Neutrophil (primary cell): ENCODE data around the gene RAB18.
"Not testable (repeated sequence)": the region's sequence is repeated elsewhere in the genome, so short reads cannot be mapped to it uniquely, and the experiment has no call there.

ENCODE experiments used
- H3K27ac ChIP-seq: fragments of 200-600 bp; sonication (generic); 2 replicates; pipeline ENCODE4 v1.5.1; 2016; ENCODE audit warnings: mild to moderate bottlenecking, moderate library complexity
- H3K27me3 ChIP-seq: fragments of 200-600 bp; sonication (generic); 2 replicates; pipeline ENCODE4 v1.6.0; 2016; ENCODE audit warnings: mild to moderate bottlenecking
- H3K36me3 ChIP-seq: fragments of 200-600 bp; sonication (generic); 2 replicates; pipeline ENCODE4 v1.5.1; 2017
- H3K4me1 ChIP-seq, 2 experiments: fragments of 200-600 bp in 1 of 2; sonication (generic) in 1 of 2; 1 replicate in 1 of 2; 2 replicates in 1 of 2; pipeline versions ENCODE4 v1.5.1 to v1.6.1; 2013 to 2016; ENCODE audit warnings: low read depth in 1 of 2, low read length in 1 of 2, mild to moderate bottlenecking in 1 of 2, moderate library complexity in 1 of 2; ENCODE audit not compliant: control insufficient read depth in 1 of 2, insufficient read depth in 1 of 2
- H3K4me3 ChIP-seq, 2 experiments: fragments of 200-600 bp in 1 of 2; sonication (generic) in 1 of 2; 1 replicate in 1 of 2; 2 replicates in 1 of 2; pipeline ENCODE4 v1.5.1; 2013 to 2016; ENCODE audit warnings: low read depth in 1 of 2, low read length in 1 of 2, mild to moderate bottlenecking in 1 of 2, moderate library complexity in 1 of 2
- H3K9me3 ChIP-seq: fragments of 200-600 bp; sonication (generic); 2 replicates; pipeline ENCODE4 v1.5.1; 2016
- CTCF ChIP-seq: fragments of 200-600 bp; sonication (generic); IDR thresholded peaks from 2 replicates; pipeline ENCODE4 v1.5.1; 2016; ENCODE audit warnings: antibody characterized with exemption

RAB18 gene

DNA sequence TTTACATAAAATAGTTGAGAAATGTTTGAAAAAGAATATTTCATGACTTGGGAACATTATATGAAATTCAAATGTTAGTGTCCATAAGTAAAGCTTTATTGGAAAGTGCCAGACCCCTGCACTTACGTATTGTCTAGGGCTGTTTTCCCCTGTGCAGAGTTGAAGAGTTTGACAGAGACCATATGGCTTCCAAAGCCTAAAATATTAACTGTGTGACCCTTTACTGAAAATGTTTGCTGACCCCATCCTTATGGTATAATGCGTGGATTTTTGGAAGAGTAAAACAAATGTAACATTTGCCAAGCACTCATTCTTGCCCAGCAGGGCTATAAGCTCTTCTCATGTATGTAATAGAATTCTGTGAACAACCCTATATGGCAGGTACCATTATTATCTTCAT lies 40.1 kb upstream of the RAB18 start:
- no peaks in the 10 kb centered on the region for H3K27me3 ChIP-seq
- H3K27ac ChIP-seq: peak overlapping the region; percentile 92
- TF ChIP-seq CTCF: no peak
- H3K36me3 ChIP-seq: no peaks in the 10 kb centered on the region
- H3K4me1 ChIP-seq: peaks cover 88 to 93% of the 10 kb centered on the region in 2 experiments
- H3K9me3 ChIP-seq: no peaks in the 10 kb centered on the region
- H3K4me3 ChIP-seq: peak overlapping the region; percentile 48 to 49

- peaks cover 77 to 83% of the 10 kb centered on the region in 2 experiments for H3K4me1 ChIP-seq
- H3K9me3 ChIP-seq: no peaks in the 10 kb centered on the region
- H3K27me3 ChIP-seq: no peaks in the 10 kb centered on the region
- TF ChIP-seq CTCF: no peak
- peak overlapping the region in 1 of 2 experiments; percentile 49 for H3K4me3 ChIP-seq
- no peaks in the 10 kb centered on the region for H3K36me3 ChIP-seq
- H3K27ac ChIP-seq: peak overlapping the region; percentile 92
These were observed 39.1 kb upstream of the RAB18 start for GRCh38 chr10:27464993-27465392.

- Histone ChIP-seq H3K27ac (peak overlapping the region; percentile 92), H3K4me1 (peaks cover 71 to 79% of the 10 kb centered on the region in 2 experiments), H3K4me3 (peak overlapping the region in 1 of 2 experiments; percentile 49)
- H3K9me3 ChIP-seq, H3K27me3 ChIP-seq, H3K36me3 ChIP-seq: not testable (repeated sequence)
These were observed 38.5 kb upstream of the RAB18 start for GRCh38 chr10:27465596-27465995.

GRCh38 chr10:27470885-27471284 lies 33.2 kb upstream of the RAB18 start:
- no peaks in the 10 kb centered on the region for H3K9me3 ChIP-seq
- peak overlapping the region; percentile 6 for H3K27ac ChIP-seq
- no peaks in the 10 kb centered on the region for H3K36me3 ChIP-seq
- H3K4me1 ChIP-seq: peaks cover 33 to 42% of the 10 kb centered on the region in 2 experiments
- no peaks in the 10 kb centered on the region for H3K27me3 ChIP-seq
- TF ChIP-seq CTCF: no peak
- no peak overlapping the region for H3K4me3 ChIP-seq

- Histone ChIP-seq H3K9me3 (no peaks in the 10 kb centered on the region), H3K36me3 (no peaks in the 10 kb centered on the region), H3K4me3 (no peak overlapping the region), H3K4me1 (peaks cover 14 to 18% of the 10 kb centered on the region in 2 experiments), H3K27me3 (no peaks in the 10 kb centered on the region), H3K27ac (no peak overlapping the region)
- TF ChIP-seq CTCF: no peak
These were observed 29.4 kb upstream of the RAB18 start for GRCh38 chr10:27474741-27475140.

DNA sequence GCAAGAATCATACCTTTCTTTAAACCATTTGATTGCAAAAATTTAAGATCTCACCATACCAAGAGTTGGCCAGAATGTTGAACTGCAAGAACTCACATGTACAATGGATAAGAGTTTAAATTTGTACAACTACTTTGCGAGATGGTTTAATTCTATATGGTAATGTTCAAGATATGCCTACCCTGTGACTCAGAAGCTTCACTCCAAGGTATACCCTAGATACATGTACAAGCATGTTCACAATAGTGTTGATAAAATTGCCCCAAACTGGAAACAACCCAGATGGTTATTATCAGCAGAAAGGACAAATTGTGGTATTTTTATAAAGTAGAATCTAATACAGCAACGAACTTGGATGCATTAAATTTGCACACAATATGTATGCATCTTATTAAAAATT lies 25.1 kb upstream of the RAB18 start:
- TF ChIP-seq CTCF: no peak
- H3K4me1 ChIP-seq: peaks cover 27 to 36% of the 10 kb centered on the region in 2 experiments
- H3K27me3 ChIP-seq: no peaks in the 10 kb centered on the region
- no peaks in the 10 kb centered on the region for H3K9me3 ChIP-seq
- no peak overlapping the region for H3K27ac ChIP-seq
- H3K36me3 ChIP-seq: no peaks in the 10 kb centered on the region
- H3K4me3 ChIP-seq: no peak overlapping the region
